ENCODE data around the gene TEX10. TPM values are rescaled to one million over a fixed set of nuclear protein-coding genes. Genes with fewer than 3 reads are reported as not detected.

The TEX10 gene
- total and polyA plus RNA-seq, 9 donors: 11.3 to 22.6 (median 17.4) TPM

GRCh38 chr9:100375658-100376057 lies 22.9 kb upstream of the TEX10 start:
- no peaks in the 10 kb centered on the region for H3K9me3 ChIP-seq
- H3K36me3 ChIP-seq: no peaks in the 10 kb centered on the region
- no peak for TF ChIP-seq EP300 (IDR thresholded peaks at IDR 0.05)
- no peaks in the 10 kb centered on the region for H3K4me1 ChIP-seq (ENCODE audit: insufficient read depth)
- 91 to 96% (median 95%) methylated on average over 5 of the region's 5 CpGs for WGBS, 3 donors
- DNase-seq: no peak
- H3K27ac ChIP-seq: no peak overlapping the region
- H3K27me3 ChIP-seq: no peaks in the 10 kb centered on the region
- intact Hi-C loops (cut with DNase I): no loop called here
- H3K4me3 ChIP-seq: no peak overlapping the region

GRCh38 chr9:100372648-100373047 lies 19.9 kb upstream of the TEX10 start:
- Histone ChIP-seq H3K9me3 (no peaks in the 10 kb centered on the region), H3K4me3 (no peak overlapping the region), H3K4me1 (ENCODE audit: insufficient read depth) (no peaks in the 10 kb centered on the region), H3K36me3 (no peaks in the 10 kb centered on the region), H3K27me3 (no peaks in the 10 kb centered on the region), H3K27ac (no peak overlapping the region)
- intact Hi-C loops (cut with DNase I): no loop called here
- no peak for TF ChIP-seq POLR2A (IDR thresholded peaks at IDR 0.05)
- TF ChIP-seq CTCF (IDR thresholded peaks at IDR 0.05): no peak
- TF ChIP-seq EP300 (IDR thresholded peaks at IDR 0.05): no peak
- DNase-seq: no peak
- 96 to 97% (median 97%) methylated on average over 3 of the region's 3 CpGs for WGBS, 3 donors

- no peaks in the 10 kb centered on the region for H3K36me3 ChIP-seq
- H3K27me3 ChIP-seq: no peaks in the 10 kb centered on the region
- intact Hi-C loops (cut with DNase I): no loop called here
- no peak overlapping the region for H3K4me3 ChIP-seq
- WGBS, 3 donors: 96 to 98% (median 97%) methylated on average over 7 of the region's 7 CpGs
- no peaks in the 10 kb centered on the region for H3K9me3 ChIP-seq
- DNase-seq: no peak
- H3K4me1 ChIP-seq (ENCODE audit: insufficient read depth): no peaks in the 10 kb centered on the region
- H3K27ac ChIP-seq: no peak overlapping the region
- no peak for TF ChIP-seq POLR2A (IDR thresholded peaks at IDR 0.05)
These were observed 17.5 kb upstream of the TEX10 start for GRCh38 chr9:100370064-100370723.

- intact Hi-C loops (cut with DNase I): no loop called here
- Histone ChIP-seq H3K27me3 (no peaks in the 10 kb centered on the region), H3K4me1 (ENCODE audit: insufficient read depth) (no peaks in the 10 kb centered on the region), H3K36me3 (no peaks in the 10 kb centered on the region), H3K4me3 (no peak overlapping the region), H3K9me3 (no peaks in the 10 kb centered on the region), H3K27ac (no peak overlapping the region)
- no peak for TF ChIP-seq POLR2A (IDR thresholded peaks at IDR 0.05)
- TF ChIP-seq EP300 (IDR thresholded peaks at IDR 0.05): no peak
- no peak for TF ChIP-seq CTCF (IDR thresholded peaks at IDR 0.05)
- 87 to 97% (median 95%) methylated on average over 9 of the region's 9 CpGs for WGBS, 3 donors
- DNase-seq: no peak
These were observed 15.9 kb upstream of the TEX10 start for GRCh38 chr9:100368672-100369071.

GRCh38 chr9:100366121-100366520 lies 13.4 kb upstream of the TEX10 start:
- H3K9me3 ChIP-seq: no peaks in the 10 kb centered on the region
- TF ChIP-seq POLR2A (IDR thresholded peaks at IDR 0.05) (no peak), CTCF (IDR thresholded peaks at IDR 0.05) (no peak)
- no peaks in the 10 kb centered on the region for H3K36me3 ChIP-seq
- no peak overlapping the region for H3K4me3 ChIP-seq
- intact Hi-C loops (cut with DNase I): no loop called here
- 85 to 90% (median 85%) methylated on average over 5 of the region's 5 CpGs for WGBS, 3 donors
- H3K27me3 ChIP-seq: no peaks in the 10 kb centered on the region
- DNase-seq: no peak
- no peak overlapping the region for H3K27ac ChIP-seq
- H3K4me1 ChIP-seq (ENCODE audit: insufficient read depth): no peaks in the 10 kb centered on the region

Measured in ovary (tissue), 9 donors.